Memory B cell (primary cell): ENCODE data around the gene RALGDS.

Experiments
- ATAC-seq: fragments of 150-1000 bp; cut with Tn5 transposase; 2 replicates; pipeline ENCODE4 v1.10.0; 2021; ENCODE audit warnings: low read depth, mild to moderate bottlenecking, moderate library complexity
- DNase-seq, 2 donors: peaks; one replicate each; pipeline ENCODE4 v3.0.0; 2022; ENCODE audit warnings: low spot score in 2 of 2
- H3K27ac Mint-ChIP-seq: one replicate; pipeline ENCODE4 v1.8.0; 2022; ENCODE audit warnings: mild to moderate bottlenecking, moderate library complexity, mixed read lengths
- H3K27me3 Mint-ChIP-seq: one replicate; pipeline ENCODE4 v1.8.0; 2022; ENCODE audit warnings: mixed read lengths
- H3K36me3 Mint-ChIP-seq: one replicate; pipeline ENCODE4 v1.8.0; 2022; ENCODE audit warnings: mild to moderate bottlenecking, mixed read lengths
- H3K4me1 Mint-ChIP-seq: one replicate; pipeline ENCODE4 v1.8.0; 2022; ENCODE audit warnings: mixed read lengths
- H3K4me3 Mint-ChIP-seq: one replicate; pipeline ENCODE4 v1.8.0; 2022; ENCODE audit warnings: mild to moderate bottlenecking, moderate library complexity, mixed read lengths
- H3K9me3 Mint-ChIP-seq: one replicate; pipeline ENCODE4 v1.8.0; 2022; ENCODE audit warnings: mixed read lengths

The RALGDS gene

DNA sequence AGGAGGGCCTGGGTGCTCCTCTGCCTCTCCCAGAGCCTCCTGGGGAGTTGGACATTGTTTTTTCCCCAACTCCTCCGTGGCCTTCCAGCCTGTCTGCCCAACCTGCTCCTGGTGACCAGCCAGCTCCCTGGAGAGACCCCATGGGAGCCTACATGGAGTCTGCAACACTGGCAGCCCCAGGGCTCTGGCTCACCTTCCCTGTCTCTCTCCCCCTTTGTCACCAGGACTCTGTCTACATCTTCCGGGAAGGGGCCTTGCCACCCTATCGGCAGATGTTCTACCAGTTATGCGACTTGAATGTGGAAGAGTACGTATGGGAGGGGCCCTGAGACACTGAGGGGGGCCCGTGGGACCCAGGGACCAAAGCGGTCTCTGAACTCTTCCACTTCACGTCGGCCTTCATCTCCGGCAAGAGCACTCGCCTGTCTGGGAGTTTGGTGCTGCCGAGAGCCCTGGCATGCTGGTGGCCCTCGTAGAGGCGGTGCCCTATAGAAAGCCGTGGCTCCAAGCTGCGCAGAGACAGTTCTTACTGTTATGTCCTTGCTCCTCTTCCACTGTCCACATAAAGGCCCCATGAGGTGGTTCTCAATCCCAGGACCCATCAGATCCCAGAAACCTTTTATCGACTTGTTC lies 65.1 kb downstream of the RALGDS start:
- Mint-ChIP-seq H3K27ac (no peak overlapping the region), H3K36me3 (peaks cover 28% of the 10 kb centered on the region), H3K4me1 (peaks cover 5% of the 10 kb centered on the region), H3K9me3 (no peaks in the 10 kb centered on the region), H3K4me3 (no peak overlapping the region), H3K27me3 (no peaks in the 10 kb centered on the region)
- no peak for ATAC-seq
- DNase-seq, result no peak

- no peaks in the 10 kb centered on the region for H3K9me3 Mint-ChIP-seq
- DNase-seq (no peak), ATAC-seq (no peak)
- H3K36me3 Mint-ChIP-seq, result peaks cover 33% of the 10 kb centered on the region
- no peak overlapping the region for H3K27ac Mint-ChIP-seq
- no peaks in the 10 kb centered on the region for H3K27me3 Mint-ChIP-seq
- H3K4me1 Mint-ChIP-seq, result peaks cover 4% of the 10 kb centered on the region
- H3K4me3 Mint-ChIP-seq, result no peak overlapping the region
These were observed 66.1 kb downstream of the RALGDS start for GRCh38 chr9:133054966-133055365.

- ATAC-seq (no peak), DNase-seq (no peak)
- Mint-ChIP-seq H3K36me3 (peaks cover 36% of the 10 kb centered on the region), H3K27me3 (no peaks in the 10 kb centered on the region), H3K4me1 (no peaks in the 10 kb centered on the region), H3K9me3 (no peaks in the 10 kb centered on the region), H3K4me3 (no peak overlapping the region), H3K27ac (no peak overlapping the region)
These were observed 66.7 kb downstream of the RALGDS start for GRCh38 chr9:133054194-133054890.

- no peaks in the 10 kb centered on the region for H3K9me3 Mint-ChIP-seq
- no peak overlapping the region for H3K27ac Mint-ChIP-seq
- no peak overlapping the region for H3K4me3 Mint-ChIP-seq
- no peak for ATAC-seq
- no peaks in the 10 kb centered on the region for H3K27me3 Mint-ChIP-seq
- H3K4me1 Mint-ChIP-seq, result no peaks in the 10 kb centered on the region
- H3K36me3 Mint-ChIP-seq, result peaks cover 32% of the 10 kb centered on the region
- no peak for DNase-seq
These were observed 69.0 kb downstream of the RALGDS start for GRCh38 chr9:133051966-133052539.

DNA sequence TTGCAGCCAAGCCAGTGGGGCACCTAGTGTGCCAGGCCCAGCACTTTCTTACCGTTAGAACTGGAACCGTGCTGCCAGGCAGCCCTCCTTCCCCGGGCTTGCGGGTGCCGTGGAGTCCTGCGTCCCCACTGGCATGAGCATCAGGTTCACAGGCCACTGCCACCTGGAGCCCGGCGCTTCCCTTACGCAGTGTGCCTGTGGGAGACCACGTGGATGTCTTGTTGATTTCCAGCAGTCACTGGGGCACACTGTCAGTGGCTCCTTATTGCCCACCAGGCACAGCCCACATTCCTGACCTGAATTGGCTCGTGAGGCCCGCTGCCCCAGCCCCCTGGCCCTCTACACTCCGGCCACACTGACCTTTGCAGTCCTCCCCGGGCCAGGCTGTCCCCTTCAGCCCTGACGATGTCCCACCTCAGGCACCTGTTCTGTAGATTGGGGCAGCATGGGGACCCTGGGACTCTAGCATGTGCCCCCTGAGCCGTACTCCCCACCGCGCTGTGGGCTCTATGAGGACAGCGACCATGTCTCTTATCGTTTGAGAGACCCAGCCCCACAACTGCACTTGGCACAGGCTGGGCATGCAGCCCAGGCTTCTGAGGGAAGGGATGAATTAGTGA lies 69.6 kb downstream of the RALGDS start:
- DNase-seq, result no peak
- H3K27ac Mint-ChIP-seq, result no peak overlapping the region
- no peak for ATAC-seq
- H3K4me1 Mint-ChIP-seq, result no peaks in the 10 kb centered on the region
- no peaks in the 10 kb centered on the region for H3K9me3 Mint-ChIP-seq
- no peak overlapping the region for H3K4me3 Mint-ChIP-seq
- no peaks in the 10 kb centered on the region for H3K27me3 Mint-ChIP-seq
- peaks cover 37% of the 10 kb centered on the region for H3K36me3 Mint-ChIP-seq

GRCh38 chr9:133050781-133051180 lies 70.3 kb downstream of the RALGDS start:
- Mint-ChIP-seq H3K27ac (no peak overlapping the region), H3K9me3 (no peaks in the 10 kb centered on the region), H3K4me3 (no peak overlapping the region), H3K4me1 (no peaks in the 10 kb centered on the region), H3K27me3 (no peaks in the 10 kb centered on the region), H3K36me3 (peaks cover 34% of the 10 kb centered on the region)
- ATAC-seq, result no peak
- no peak for DNase-seq

GRCh38 chr9:133050142-133050541 lies 70.9 kb downstream of the RALGDS start:
- H3K36me3 Mint-ChIP-seq, result peaks cover 32% of the 10 kb centered on the region
- no peak overlapping the region for H3K4me3 Mint-ChIP-seq
- DNase-seq, result no peak
- ATAC-seq, result no peak
- no peaks in the 10 kb centered on the region for H3K9me3 Mint-ChIP-seq
- H3K4me1 Mint-ChIP-seq, result no peaks in the 10 kb centered on the region
- H3K27me3 Mint-ChIP-seq, result no peaks in the 10 kb centered on the region
- no peak overlapping the region for H3K27ac Mint-ChIP-seq

DNA sequence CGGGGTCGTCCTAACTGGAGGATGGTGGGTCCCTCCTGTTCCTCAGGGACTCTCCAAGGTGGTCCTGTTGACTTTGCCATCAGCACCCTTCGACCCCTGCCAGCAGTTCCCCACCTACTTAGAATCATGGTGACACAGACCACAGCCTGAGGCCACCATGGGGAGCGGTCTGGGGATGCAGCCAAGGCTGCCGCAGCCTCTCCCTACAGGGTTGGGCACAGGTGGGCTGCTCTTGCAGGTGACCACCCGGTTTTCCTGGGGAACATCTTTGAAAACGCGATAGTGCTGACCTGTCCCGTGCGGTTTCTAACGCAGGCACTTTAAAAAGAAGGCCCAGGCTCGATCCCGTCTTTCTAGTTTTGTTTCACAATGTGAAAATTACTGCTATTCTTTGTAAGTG lies 72.0 kb downstream of the RALGDS start:
- Mint-ChIP-seq H3K9me3 (no peaks in the 10 kb centered on the region), H3K36me3 (peaks cover 35% of the 10 kb centered on the region), H3K27me3 (no peaks in the 10 kb centered on the region), H3K27ac (no peak overlapping the region), H3K4me1 (no peaks in the 10 kb centered on the region), H3K4me3 (no peak overlapping the region)
- no peak for ATAC-seq
- no peak for DNase-seq

DNA sequence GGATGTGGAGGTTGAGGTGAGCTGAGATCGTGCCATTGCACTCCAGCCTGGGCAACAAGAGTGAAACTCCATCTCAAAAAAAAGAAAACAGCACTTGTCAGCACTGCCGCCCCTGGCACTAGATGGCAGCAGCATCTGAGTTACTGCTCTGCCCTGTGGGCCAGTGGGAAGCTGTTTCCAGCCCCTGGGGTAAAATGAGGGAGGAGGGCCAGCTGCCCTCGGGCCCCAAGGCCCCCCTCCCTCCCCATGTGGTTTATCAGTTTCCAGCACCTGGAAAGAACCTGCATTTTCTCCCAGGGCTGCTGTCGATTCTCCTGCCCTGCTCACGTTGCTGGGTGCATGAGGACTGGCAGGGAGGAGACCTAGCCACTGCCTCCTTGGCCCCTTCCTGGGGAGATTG lies 72.4 kb downstream of the RALGDS start:
- H3K4me3 Mint-ChIP-seq, result no peak overlapping the region
- H3K36me3 Mint-ChIP-seq, result peaks cover 30% of the 10 kb centered on the region
- peak; percentile 38 for ATAC-seq
- H3K27me3 Mint-ChIP-seq, result no peaks in the 10 kb centered on the region
- DNase-seq, result no peak
- H3K9me3 Mint-ChIP-seq, result no peaks in the 10 kb centered on the region
- H3K4me1 Mint-ChIP-seq, result no peaks in the 10 kb centered on the region
- no peak overlapping the region for H3K27ac Mint-ChIP-seq
